HG02852 (cell line): ENCODE measurements around the gene FABP7.
"Not testable (repeated sequence)": the region's sequence is repeated elsewhere in the genome, so short reads cannot be mapped to it uniquely, and the experiment has no call there.

Experiments
- ATAC-seq: cut with Tn5 transposase; IDR thresholded peaks from one replicate; pipeline ENCODE4 v1.9.1; 2021; ENCODE audit warnings: mild to moderate bottlenecking, moderate library complexity; ENCODE audit not compliant: unreplicated experiment

The FABP7 gene

GRCh38 chr6:122779667-122780066 lies at the start of gene FABP7:
Gene FABP7 (plus strand): TSS chr6:122779716. CDS start chr6:122779795, 79 bp downstream.
- ATAC-seq = no peak

GRCh38 chr6:122730334-122730733 lies 49.2 kb upstream of the FABP7 start:
- no peak for ATAC-seq

- peak; percentile 56 for ATAC-seq
These were observed 48.6 kb upstream of the FABP7 start for GRCh38 chr6:122730775-122731386.

- no peak for ATAC-seq
These were observed 46.3 kb upstream of the FABP7 start for GRCh38 chr6:122733259-122733658.

GRCh38 chr6:122734529-122735395 lies 44.8 kb upstream of the FABP7 start:
- ATAC-seq = no peak

- no peak for ATAC-seq
These were observed 43.9 kb upstream of the FABP7 start for GRCh38 chr6:122735582-122735981.

GRCh38 chr6:122736163-122736562 lies 43.4 kb upstream of the FABP7 start:
- ATAC-seq = no peak

GRCh38 chr6:122736616-122737015 lies 42.9 kb upstream of the FABP7 start:
- ATAC-seq = no peak

GRCh38 chr6:122740091-122740490 lies 39.4 kb upstream of the FABP7 start:
- ATAC-seq = no peak

GRCh38 chr6:122740936-122741335 lies 38.6 kb upstream of the FABP7 start:
- no peak for ATAC-seq

GRCh38 chr6:122744247-122744646 lies 35.3 kb upstream of the FABP7 start:
- not testable (repeated sequence) for ATAC-seq

- ATAC-seq = not testable (repeated sequence)
These were observed 34.7 kb upstream of the FABP7 start for GRCh38 chr6:122744856-122745255.

GRCh38 chr6:122746688-122747087 lies 32.8 kb upstream of the FABP7 start:
- ATAC-seq = no peak

- ATAC-seq = no peak
These were observed 31.9 kb upstream of the FABP7 start for GRCh38 chr6:122747573-122747972.

- ATAC-seq = not testable (repeated sequence)
These were observed 30.6 kb upstream of the FABP7 start for GRCh38 chr6:122748945-122749344.

- ATAC-seq = no peak
These were observed 30.0 kb upstream of the FABP7 start for GRCh38 chr6:122749451-122750050.

- peak; percentile 86 for ATAC-seq
These were observed 28.2 kb upstream of the FABP7 start for GRCh38 chr6:122751326-122751725.

- ATAC-seq = no peak
These were observed 27.1 kb upstream of the FABP7 start for GRCh38 chr6:122752459-122752858.

GRCh38 chr6:122753000-122753687 lies 26.4 kb upstream of the FABP7 start:
- no peak for ATAC-seq

- ATAC-seq = no peak
These were observed 25.8 kb upstream of the FABP7 start for GRCh38 chr6:122753688-122754056.

- no peak for ATAC-seq
These were observed 25.3 kb upstream of the FABP7 start for GRCh38 chr6:122754191-122754731.
